GM12872 (cell line): ENCODE results near the gene SNCB.
A peak's percentile ranks its signal among the peaks of the same experiment; 100 is the strongest.

Source experiments
- TF ChIP-seq, protein P1 (sequence below): IDR thresholded peaks from 3 replicates; pipeline ENCODE4 v1.5.1; 2011; ENCODE audit warnings: low read depth, mild to moderate bottlenecking, low read length, moderate library complexity; ENCODE audit not compliant: insufficient read depth

The SNCB gene

DNA sequence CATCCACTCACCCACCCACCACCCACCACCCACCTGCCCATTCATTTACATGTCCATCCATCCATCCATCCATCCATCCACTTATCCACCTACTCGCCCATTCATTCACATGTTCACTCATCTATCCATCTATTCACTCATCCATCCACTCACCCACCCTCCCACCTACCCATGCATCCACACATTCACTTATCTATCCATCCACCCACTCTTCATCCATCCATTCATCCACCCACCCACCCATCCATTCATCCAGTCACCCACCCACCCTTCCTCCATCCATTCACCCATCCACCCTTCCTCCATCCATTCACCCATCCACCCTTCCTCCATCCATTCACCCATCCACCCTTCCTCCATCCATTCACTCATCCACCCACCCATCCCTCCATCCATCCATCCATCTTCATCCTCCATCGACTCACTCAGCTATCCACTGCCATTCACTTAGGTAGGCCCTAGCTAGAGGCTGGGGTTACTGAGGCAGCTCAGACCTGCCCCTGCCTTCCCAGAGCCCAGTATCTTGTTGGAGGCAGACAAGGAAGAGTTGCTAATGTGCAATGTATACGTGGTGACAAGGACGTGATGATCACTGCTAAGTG lies 29.6 kb upstream of the SNCB start:
- TF ChIP-seq, protein P1, sequence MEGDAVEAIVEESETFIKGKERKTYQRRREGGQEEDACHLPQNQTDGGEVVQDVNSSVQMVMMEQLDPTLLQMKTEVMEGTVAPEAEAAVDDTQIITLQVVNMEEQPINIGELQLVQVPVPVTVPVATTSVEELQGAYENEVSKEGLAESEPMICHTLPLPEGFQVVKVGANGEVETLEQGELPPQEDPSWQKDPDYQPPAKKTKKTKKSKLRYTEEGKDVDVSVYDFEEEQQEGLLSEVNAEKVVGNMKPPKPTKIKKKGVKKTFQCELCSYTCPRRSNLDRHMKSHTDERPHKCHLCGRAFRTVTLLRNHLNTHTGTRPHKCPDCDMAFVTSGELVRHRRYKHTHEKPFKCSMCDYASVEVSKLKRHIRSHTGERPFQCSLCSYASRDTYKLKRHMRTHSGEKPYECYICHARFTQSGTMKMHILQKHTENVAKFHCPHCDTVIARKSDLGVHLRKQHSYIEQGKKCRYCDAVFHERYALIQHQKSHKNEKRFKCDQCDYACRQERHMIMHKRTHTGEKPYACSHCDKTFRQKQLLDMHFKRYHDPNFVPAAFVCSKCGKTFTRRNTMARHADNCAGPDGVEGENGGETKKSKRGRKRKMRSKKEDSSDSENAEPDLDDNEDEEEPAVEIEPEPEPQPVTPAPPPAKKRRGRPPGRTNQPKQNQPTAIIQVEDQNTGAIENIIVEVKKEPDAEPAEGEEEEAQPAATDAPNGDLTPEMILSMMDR: no peak

DNA sequence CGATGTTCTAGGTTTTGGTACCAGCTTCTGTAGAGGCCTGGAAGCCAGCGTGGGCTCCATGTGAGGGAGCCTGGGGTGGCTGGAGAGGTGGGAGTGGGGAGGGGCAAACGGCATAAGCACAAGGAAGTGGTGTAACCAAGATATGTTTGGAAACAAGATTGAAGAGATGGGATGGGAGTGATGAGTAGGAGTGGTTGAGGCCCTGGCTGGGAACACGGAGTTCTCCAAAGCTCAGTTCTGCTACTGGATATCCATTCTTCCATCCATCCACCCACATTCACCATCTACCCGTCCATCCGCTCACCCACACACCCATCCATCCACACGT lies 29.1 kb upstream of the SNCB start:
- TF ChIP-seq, protein P1: no peak

DNA sequence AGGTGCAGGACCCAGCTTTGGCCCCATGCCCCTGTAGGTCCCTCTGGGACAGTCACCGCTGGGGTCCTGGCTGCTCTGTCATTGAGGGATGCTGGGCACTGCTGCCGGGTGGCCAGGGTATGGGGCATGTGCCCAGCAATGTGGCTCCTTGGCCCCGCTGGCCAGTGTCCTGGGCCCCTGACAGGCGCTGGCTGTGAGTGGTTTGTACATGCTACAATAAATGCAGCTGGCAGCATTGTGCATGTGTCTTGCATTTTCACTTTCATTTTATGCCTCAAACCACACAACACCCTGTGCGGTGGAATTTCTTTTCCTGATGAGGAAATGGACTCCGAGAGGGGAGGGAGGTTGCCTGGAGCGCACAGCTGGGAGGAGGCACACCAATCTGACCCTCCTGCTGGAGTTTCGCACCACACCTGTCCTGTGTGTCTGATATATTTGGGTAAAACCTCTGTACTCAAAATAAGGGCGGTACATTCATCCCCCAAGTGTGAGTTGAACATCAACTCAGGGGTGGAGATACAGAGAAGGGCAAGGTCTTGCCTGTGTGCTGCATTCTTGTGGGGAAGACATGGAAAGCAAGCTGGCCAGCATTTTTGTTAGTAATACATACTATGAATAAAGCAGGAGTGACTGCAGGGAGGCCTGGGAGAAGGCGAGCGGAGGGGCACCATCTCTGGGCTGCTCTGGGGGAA lies 28.6 kb upstream of the SNCB start:
- TF ChIP-seq, protein P1: no peak

DNA sequence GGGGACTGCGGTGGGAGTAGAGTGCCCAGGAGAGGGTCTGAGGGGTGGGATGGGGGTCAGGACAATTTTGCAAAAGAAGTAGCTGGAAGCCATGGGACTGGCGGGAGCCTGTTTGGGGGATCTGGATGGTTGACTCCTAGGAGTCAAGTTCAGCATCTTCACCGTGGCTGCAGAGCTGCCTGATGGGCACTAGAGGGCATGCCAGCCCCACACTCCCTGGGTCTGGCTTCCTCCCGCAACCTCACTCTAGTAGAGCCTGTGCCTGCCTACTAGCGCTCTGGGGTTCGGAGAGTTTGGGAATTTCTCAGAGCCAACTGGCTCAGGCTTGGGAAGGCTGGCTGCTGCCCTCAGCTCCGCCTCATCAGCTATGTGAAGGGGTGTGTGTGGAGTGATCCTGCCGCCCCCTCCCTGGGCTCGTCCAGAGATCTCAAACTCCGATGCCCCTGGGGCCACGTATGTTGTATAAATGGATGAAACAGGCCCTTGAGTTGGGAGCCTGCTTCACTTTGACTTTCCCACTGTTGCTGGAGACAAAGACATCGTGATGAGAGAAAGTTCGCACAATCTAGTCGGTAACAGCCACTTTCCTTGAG lies 27.8 kb upstream of the SNCB start:
- TF ChIP-seq, protein P1: peak; percentile 100

DNA sequence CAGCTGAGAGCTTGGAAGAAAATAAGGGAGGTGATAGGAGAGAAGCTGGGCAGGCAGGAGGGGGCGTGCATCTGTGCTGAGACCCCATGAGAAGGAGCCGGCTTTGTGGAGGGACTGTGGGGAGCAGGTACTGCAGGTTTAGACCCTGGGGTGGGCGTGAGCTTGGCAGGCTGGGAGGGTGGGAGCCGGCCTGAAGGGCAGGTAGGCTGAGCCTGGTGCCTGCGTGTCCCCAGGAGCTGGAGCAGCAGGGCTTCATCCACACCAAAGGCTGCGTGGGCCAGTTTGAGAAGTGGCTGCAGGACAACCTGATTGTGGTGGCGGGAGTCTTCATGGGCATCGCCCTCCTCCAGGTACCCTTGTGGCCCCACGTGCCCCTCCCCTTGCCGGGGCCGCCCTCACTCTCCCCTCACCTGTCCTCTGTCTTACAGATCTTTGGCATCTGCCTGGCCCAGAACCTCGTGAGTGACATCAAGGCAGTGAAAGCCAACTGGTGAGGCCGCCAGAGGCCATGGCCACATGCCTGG lies 26.2 kb upstream of the SNCB start:
- TF ChIP-seq, protein P1: no peak

DNA sequence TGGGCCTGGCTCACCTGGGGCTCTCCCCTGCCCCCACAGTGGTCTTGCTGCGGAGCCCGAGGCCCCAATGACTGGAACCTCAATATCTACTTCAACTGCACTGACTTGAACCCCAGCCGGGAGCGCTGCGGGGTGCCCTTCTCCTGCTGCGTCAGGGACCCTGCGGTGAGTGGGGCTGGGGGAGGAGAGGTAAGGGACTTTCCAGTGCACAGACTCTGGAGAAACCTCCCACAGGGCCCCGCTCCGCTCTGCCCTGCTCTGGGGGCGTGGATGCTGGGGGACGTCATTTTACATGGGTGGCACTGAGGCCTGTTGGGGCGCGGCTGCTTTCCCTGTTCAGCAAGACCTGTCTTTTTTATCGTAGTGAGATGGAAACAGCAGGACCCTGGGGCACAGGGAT lies 24.5 kb upstream of the SNCB start:
- TF ChIP-seq, protein P1: no peak
